Activated CD8-positive, alpha-beta memory T cell treated with anti-CD3 and anti-CD28 coated beads, Interleukin-2, amount 50 U/mL, for 24 hours (primary cell): ENCODE results near the gene OR8I2.
"Not testable (repeated sequence)": the region's sequence is repeated elsewhere in the genome, so short reads cannot be mapped to it uniquely, and the experiment has no call there.

Source experiments
- DNase-seq: peaks from one replicate; pipeline ENCODE4 v3.0.0-alpha.2; 2020; ENCODE audit errors: extremely low read depth

OR8I2 gene

GRCh38 chr11:56093008-56093407 is at the start of gene OR8I2:
Gene OR8I2, plus strand, starts transcription at chr11:56093308. Its CDS starts 0 bp downstream, at chr11:56093308.
- DNase-seq = no peak

DNA sequence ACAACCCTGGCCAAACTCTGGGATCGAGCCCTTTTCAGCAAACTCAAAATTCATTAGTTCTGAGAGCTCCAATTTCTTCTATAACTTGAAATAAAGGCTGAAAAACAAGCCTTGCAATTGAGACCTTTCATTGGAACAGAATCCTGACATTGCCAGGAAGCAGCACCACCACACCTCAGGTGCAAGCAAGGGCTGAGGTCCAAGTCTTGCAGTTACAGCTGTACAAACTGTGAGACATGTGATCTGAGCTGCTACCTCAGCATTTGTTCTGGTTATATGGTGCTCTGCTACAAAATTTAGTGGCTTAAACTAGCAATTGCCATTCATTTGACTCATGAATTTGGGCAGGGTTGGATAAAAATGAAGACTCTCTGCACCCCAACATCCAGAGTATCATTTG is 47.6 kb upstream of the OR8I2 start:
- no peak for DNase-seq

DNA sequence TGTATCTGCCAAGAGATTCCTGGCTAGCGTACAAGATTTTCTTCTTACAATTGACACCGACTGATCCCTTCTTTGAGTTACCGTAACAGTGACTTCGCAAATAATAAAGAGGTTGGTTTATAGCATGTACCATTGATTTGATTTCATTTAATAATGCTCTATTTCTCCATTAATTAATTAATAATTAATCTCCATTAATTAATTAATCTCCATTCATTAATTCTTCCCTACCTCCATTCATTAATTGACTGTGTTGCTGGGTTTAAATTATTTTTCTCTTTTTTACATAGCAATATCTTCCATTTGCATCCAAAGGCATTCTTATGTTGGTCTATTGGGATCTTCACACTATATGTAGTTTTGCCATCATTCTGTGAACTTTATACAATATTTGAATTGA is 44.6 kb upstream of the OR8I2 start:
- no peak for DNase-seq

DNA sequence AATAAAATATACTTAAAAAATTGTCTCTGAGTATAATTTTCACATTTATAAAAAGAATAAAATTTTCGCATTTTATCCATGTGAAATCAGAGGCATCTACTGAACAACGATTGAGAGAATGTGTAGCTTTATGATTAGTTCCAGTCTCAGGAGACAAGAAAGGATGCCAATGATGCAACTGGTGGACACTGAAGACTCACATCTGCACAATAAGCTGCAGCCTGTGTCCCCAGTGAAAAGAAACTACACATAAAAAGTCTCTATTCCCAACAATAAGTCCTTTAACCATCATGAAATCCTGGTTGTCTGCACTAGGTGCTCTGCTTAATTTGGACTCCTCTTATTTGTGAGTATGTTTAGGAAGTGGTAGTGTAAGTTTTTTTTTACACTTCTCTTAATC is 43.6 kb upstream of the OR8I2 start:
- no peak for DNase-seq

- DNase-seq = not testable (repeated sequence)
These were observed 36.7 kb upstream of the OR8I2 start for GRCh38 chr11:56056366-56056765.

- not testable (repeated sequence) for DNase-seq
These were observed 35.4 kb upstream of the OR8I2 start for GRCh38 chr11:56057661-56058237.

GRCh38 chr11:56058260-56058780 is 34.8 kb upstream of the OR8I2 start:
- DNase-seq = not testable (repeated sequence)

DNA sequence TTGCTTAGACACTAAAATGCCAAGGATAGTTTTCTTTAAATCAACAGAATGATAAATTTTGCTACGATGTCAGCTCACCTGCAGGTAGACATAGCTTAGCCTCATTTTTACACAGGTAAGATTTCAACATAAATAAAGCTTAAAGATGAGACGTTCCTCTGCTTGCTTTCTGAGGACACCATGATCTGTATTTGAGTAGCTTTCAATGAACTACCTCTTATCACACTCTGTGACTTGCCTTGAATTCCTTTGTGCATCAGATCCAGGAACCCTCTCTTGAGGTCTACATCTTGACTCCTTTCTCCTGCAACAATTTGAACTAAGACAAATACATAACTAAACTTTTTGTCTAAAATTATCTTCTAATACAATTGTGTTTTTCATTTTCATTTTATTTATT is 26.1 kb upstream of the OR8I2 start:
- DNase-seq = no peak

DNA sequence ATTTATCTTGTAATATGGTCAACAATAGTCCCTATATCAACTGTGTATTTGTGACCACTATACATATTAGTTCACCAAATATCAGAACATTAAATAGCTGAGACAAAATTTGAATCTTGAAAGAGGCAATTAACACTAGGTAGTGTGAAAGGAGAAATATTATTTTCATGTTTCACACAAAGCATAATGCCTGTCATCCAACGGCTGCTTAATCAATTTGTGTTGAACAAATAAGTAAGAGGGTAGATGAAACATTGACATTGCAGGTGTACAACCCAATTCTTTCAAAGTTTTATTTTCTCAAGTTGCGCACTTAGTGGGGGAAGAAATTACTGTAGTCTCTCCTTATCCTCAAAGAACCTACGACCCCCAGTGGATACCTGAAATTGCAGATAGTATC is 3.4 kb upstream of the OR8I2 start:
- no peak for DNase-seq

DNA sequence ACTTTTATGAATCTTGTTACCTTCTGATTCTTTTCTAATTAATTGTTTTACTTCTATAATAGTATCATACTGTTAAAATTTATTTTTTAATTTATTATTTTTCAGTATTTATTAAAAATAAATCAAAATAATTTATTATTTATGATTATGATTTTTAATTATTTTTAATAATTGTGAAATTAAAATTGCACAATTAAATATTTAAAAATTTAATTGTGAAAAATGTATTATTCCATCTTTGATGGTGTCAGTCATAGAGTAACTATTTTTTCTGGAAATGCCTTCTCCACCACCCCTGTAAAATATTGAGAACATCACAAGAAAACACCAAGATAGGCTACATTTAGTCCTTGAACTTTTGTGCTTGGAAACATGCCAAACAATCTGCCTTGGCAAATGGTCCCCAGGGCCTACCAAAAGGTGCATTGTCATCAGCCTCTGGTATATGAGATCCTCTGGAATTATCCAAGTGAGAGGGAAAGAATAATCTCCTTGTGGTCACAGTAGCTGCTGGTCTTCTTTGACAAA is 10.2 kb downstream of the OR8I2 start, which contains the start of gene OR8H2:
TSS of gene OR8H2 (plus strand) at position 478 of the 528 bp plus-strand sequence. CDS start 1,356 bp downstream, outside the sequence.
- DNase-seq = no peak

GRCh38 chr11:56122073-56122472 is 29.0 kb downstream of the OR8I2 start, which contains the start of gene OR8H3:
Gene OR8H3, plus strand, starts transcription at chr11:56122373. Its CDS starts 0 bp downstream, at chr11:56122373.
- no peak for DNase-seq

DNA sequence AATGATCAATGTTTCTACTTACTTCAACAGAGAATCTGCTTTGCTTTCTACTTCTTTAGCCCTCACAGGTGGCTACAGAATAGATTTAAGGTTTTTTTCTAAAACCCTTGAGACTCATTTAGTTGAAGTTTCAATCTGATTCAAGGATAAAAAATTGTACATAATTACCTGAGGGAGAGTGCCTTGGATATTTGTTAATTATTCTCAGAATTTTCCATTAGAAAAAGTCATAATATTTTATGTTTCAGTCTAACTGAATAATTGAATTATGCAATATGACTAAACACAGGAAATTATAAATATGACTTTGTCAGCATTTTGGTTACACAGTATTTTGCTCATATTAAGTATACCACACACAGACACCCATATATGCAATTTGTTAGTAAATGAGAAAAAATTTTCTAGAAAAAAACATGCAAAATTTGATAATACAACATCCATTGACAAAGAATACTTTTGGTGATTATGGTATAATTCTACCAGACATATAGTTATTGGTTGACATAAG is 47.1 kb downstream of the OR8I2 start, which contains the start of gene OR8J3:
TSS of gene OR8J3 (minus strand) at position 51 of the 511 bp plus-strand sequence. CDS start 2,483 bp downstream, outside the sequence.
- no peak for DNase-seq

GRCh38 chr11:56143681-56144080 is 50.6 kb downstream of the OR8I2 start:
- DNase-seq = not testable (repeated sequence)
